ENCODE results near the gene PHF2.

PHF2 gene

DNA sequence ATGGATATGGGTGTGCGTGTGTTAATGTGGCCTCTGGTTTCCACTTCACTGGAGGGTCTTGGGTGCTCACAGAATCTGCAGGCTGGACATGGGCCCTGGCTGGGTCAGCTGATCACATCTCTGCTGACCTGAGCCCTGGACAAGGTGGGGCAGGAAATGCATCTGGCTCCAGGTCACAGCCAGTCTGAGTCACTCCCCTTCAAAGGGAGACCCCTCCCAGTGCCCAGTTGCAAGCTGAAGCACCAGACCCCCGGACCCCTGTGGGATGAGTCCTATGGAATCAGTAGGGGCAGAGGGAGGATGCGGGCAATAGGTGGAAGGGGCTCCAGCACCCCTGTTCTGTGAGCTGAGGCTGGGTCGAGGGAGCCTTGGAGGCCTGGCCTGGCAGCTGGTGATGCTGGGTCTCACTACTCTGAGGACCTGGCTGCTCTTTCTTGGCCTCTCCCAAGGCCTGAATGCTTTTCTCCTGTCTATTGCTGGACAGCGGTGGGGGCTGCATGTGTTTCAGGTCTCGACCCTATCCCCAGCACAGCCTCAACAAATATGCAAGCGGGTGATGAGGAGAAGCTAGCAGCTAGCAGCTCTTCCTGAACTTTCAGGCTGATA lies 54.5 kb downstream of the PHF2 start:
- no peak for DNase-seq (ENCODE audit: low spot score)

DNA sequence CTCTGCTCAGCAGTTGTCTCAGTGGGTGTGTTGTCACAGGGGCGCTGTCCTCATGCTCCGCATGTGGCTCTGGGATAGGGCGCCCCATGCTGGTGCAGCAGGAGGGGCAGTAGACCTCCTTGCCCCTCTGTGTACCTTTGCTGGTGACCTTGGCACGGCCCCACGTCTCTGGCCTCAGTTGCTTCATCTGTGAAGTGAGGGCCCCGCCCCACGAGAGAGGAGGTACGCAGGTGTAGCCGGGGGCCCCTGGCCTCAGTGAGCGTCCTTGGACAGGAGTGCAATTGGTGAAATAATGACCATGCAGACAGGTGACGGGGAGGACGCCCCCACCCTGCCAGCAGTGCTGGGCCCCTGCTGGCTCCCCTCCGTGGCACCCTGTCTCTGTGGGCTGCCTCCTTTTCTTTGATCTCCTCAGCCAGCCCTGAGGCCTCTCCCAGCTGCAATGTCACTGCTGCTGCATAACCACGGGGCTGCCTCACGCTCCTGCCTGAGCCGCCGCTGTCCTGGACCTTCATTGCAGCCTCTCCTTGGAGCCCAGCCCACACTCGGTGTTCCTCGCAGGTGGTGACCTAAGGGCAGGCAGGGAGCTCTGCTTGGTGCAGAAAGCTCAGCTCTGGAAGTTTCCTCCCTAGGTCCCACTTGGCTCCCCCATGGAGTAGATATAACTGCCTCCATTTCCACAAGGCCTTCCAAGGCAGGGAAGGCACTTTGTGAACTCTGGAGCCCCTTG lies 57.3 kb downstream of the PHF2 start:
- no peak for DNase-seq (ENCODE audit: low spot score)

DNA sequence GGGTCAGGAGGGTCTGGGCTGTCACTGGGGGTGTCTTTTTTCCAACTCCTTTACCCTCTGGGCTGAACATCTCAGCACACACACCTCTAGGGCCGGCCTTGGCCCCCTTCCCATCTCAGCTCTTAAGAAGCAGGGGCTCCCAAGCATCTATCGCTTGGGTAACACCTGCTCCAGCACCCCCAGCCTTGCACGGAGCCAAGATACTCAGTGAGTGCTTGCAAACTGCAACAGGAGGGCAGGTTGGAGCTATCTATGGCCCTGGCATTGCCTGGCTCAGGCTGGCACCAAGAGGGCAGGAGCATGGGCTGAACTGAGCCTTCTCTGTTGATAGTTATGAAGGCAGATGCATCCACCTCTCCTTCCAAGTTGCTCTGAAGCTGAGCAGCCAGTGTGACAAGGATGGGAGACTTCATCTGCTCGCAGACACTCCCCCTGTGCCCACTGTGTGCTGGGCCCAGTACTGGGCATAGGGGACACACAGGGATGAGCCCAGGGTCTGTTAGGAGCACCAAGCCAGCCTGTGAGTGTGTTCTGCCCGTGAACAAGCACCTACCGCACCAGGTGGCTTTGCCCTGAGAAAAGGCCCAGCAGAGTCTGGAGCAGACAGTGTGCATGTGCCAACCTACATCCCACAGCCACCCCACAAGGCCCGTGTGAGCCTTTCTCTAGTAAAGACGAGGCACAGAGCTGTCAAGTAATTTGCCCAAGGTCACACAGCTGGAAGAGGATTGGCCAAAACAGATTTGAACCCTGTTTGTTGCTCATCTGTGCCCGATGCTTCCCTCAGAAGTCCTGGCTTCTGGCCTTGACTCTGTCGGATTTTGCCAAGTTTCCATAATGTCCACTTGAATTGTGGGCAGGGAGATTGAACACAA lies 58.2 kb downstream of the PHF2 start:
- DNase-seq (ENCODE audit: low spot score): no peak

DNA sequence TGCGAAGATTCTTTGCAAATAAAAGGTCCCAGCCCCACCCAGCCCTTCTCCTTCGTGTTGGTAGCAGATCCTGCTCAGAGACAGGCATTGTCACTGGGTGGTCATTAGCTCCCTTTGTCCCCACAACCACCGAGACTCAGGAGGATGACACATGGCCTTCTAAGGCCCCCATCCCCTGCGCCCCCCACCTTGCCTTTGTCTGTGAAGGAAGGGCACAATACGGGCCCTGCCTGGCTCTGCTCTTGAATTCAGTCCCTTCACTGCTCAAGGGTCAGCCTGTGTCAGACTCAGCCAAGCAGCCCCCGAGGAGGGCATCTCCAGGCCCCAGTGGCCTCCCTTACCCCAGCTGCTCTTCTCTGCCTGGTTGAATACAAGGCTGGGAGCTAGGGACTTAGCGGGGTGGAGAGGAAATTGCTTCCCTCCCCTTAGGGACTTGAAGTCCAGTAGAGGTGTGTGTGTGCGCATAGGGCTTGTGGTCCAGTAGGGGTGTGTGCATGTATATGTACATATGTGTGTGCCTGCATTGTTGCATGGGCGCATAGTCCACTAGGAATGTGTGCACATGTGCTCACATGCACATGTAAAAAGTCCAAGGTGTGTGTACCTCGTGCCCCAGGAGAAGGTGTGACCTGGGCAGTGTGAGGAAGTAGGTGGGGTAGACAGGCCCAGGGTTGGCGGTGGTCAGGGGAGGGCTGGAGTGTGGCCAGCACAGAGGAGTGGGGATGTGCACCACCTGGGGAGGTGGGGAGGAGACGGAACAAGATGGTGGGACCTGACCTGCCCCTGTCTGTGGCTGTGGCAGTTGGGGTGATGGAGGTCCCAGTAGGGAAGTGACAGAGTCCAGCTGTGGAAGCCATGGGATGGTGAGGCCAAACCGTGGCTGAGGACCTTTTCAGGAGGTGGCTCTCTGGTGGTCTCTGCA lies 59.1 kb downstream of the PHF2 start:
- DNase-seq (ENCODE audit: low spot score): no peak

DNA sequence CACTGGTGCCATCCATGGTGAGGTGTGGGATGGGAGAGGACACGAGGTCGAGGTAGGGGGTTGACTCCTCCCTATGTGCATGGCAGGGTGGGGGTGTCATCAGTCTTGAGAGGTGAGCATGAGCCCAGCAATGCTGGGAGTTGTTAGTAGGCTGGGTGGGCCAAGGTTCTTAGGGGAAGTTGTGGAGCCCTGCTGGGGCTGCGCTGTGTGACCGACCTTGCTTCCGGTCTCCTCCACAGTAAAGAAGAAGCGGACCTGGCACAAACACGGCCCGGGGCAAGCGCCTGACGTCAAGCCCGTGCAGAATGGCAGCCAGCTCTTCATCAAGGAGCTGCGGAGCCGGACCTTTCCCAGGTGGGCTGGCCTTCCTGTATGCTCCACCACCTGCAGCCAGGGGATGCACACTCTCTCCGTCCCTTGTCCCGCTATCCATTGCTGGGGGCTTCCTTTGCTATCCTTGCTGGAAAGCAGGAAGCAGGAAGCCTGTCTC lies 59.8 kb downstream of the PHF2 start:
- no peak for DNase-seq (ENCODE audit: low spot score)

DNA sequence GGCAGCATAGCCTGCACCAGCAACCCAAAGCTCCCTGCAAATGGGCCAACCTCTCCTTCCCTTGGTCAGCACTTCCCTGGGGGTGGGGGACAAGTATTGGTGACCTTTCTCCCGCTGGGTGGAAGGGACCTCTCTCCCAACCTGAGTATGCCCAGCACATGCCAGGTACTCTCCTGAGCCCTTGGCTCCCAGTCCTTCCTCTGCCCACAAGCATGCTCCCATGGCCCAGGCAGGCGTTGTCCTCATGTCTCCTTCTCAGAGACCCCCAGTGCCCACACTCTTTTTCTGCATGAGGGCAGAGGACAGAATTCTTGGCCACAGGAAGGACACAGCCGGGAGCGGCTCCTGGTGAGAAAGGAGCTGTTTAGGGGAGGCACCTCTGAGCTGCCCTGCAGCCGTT lies 60.3 kb downstream of the PHF2 start:
- DNase-seq (ENCODE audit: low spot score): no peak

DNA sequence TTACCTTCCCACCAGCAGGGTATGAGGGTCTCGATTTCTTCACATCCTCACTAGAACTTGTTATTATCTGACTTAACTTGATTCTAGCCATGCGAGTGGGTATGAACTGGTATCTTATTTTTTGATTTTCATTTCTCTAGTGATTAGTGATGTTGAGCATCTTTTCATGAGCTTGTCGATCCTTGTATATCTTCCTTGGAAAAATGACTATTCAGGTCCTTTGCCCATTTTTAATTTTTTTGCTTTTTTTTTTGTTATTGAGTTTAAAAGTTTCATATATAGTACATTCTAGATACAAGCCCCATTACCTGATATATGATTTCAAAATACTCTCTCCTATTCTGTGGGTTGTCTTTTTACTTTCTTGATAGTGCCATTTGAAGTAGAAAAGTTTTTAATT lies 61.5 kb downstream of the PHF2 start:
- DNase-seq (ENCODE audit: low spot score): no peak

DNA sequence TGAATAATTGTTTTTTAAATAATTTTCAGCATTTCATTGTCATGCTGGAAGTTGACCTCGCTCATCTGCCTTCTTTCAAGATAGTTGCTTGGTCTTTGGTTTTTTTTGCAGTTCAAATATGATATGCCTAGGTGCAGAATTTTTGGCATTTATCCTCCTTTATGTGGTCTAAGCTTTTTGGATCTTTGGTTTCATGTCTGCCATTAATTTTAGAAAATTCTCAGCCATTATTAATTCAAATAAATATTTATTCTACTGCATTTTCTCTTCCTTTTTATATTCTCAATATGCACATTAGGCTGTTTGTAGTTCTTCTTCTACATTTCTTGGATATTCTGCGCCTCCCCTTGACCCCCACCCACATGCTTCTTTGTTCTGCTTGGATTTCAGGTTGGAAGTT lies 63.6 kb downstream of the PHF2 start:
- DNase-seq (ENCODE audit: low spot score): no peak

DNA sequence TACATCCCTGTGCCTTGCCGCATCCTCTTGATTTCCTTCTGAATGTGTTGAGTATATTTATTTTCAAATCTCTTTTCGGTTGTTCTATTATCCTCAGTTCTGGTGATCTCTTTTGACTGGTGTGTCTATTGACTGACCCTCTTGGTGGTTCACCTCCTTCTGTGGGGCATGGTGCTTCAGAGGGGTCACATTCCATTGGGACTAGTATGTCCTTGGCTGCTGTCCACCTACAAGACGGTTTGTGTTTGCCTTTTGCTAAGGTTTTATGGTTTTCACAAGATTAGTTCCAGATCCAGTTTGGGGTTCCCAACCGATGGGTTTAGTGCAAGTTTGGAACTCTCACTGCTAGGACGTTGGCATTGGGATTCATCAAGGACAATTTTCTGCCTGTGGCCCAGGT lies 66.6 kb downstream of the PHF2 start:
- peak; percentile 32 for DNase-seq (ENCODE audit: low spot score)

DNA sequence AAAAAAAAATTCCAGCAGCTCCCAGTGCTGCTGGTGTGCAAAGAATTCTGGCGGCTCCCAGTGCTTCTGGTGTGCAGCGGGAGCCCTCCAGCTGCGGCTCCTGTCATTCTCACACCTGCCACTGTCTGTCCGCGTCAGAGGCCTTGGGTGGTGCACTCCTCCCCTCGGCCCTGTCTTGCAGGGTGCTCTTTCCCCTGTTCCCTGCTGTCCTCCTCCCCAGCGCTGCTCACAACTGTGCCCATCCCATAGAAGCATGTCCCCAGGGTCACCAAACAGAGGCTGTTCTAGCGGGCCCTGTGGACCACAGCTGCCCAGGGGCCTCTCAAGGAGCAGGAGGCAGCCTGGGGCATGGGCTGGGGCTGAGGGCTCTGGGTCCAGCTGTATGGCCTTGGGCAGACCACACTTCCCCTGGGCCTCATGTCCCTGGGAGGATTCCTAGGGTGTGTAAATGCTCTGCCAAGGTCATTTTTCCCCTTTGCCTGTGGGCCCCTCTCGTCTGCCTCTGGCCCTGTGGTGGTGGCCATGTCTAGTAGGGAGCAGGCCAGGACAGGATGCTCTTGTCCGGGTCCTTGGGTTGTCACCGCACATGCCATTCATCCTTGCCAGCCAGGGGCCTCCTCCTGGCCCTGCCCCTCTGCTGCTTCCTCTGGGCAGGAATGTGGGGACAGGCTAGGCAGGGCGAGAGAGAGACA lies 68.2 kb downstream of the PHF2 start:
- DNase-seq (ENCODE audit: low spot score): no peak

DNA sequence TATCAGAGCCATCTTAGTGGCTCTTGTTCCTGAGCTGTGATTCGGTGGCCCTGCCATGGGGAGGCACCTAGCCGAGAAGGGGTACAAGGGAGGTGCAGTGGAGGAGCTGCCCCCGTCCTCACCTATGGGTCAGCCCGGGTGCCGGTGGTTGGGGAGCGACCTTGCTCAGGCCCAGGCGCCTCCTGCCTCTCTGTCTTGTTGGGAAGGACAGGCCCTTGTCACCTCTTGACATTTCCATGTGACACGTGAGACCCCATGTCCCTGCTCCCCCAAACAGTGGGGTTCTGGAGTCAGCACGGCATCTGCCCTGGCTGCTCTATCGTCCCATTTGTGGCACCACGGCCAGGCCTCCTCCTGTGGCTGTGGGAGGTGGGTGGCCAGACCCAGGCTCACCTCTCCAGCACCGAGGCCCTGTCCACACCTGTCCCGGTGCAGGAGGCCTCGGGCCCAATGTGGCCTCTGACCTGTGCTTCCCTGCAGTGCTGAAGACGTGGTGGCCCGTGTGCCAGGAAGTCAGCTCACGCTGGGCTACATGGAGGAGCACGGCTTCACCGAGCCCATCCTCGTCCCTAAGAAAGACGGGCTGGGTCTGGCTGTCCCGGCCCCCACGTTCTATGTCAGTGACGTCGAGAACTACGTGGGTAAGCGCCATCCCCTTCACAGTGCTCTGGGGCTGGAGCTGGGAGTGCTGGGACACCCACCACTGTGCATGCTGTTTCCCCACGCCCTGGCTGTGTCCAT lies 68.9 kb downstream of the PHF2 start:
- no peak for DNase-seq (ENCODE audit: low spot score)

DNA sequence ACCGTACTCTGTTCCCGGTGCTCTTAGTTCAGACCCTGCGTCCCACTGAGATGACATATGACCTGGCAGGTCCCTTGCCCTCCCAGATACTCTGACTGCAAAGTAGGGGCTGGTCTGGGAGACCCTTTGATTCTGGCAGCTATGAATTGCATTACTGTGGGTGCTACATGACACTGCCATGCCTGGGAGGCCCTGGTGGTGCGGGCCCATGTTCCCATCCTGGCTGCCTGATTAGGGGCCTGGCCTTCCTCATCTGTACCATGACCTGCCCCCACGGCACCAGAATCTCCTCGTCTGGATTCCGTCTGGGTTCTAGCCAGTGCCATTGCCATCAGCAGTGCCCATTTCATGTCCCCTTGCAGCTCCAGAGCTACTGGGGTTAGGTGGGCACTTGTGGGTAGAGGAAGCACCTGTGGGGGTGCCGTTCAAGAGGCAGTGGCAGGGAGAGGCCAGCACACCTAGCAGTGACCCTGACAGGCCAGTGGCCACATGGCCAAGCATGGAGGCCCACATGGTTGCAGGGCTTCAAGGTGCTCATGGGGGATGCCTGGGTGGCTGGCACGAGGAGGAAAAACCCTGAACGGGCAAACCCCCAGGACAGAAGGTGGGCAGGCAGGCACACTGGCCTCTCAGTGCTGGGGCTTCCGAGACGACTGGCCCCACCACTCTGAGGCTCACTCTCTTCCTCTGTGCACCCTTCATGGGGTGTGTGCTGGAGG lies 69.7 kb downstream of the PHF2 start:
- DNase-seq (ENCODE audit: low spot score): no peak

DNA sequence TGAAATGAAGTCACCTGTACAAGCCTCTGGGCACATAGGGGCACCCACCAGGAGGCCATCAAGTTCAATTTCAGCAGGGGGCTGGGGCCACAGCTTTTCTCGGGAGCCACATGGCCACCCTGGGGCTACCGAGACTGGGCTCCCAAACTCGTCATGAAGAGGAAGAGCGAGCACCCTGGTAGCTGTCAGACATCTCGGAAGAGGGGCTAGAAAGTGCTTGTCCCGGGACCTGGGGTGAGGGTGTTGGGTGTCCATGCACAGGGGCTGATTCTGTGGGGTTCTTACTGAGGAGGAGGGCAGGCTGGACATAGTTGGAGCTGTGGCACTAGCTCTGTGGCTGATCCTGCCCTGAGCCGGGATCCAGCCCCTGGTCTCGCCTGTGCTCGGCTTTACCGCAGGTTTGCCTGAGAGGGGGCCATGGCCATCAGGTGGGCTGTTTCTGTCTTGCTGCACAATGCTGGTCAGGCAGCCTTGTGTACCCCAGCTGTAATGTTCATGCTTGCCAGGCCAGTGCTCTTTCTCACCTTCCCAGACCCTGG lies 70.3 kb downstream of the PHF2 start:
- no peak for DNase-seq (ENCODE audit: low spot score)

DNA sequence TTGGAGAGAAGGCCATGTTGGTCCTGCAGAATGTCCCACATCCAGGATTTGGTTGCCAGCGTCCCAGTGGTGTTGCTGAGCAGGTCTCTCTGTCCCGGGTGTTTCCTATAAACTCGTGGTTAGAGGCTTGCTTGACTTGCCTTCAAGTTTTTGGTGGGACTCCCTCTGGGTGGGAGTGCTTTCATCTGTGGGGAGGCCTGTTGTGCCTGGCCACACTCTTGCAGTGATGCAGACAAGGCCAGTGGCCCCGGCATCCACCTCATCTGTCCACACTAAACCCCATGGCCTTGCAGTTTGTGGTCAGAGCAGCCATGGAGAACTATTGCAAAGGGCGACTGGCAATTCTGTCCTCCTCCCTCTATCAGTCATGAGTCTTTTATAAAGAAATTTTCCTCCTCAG lies 71.8 kb downstream of the PHF2 start:
- DNase-seq (ENCODE audit: low spot score): no peak

DNA sequence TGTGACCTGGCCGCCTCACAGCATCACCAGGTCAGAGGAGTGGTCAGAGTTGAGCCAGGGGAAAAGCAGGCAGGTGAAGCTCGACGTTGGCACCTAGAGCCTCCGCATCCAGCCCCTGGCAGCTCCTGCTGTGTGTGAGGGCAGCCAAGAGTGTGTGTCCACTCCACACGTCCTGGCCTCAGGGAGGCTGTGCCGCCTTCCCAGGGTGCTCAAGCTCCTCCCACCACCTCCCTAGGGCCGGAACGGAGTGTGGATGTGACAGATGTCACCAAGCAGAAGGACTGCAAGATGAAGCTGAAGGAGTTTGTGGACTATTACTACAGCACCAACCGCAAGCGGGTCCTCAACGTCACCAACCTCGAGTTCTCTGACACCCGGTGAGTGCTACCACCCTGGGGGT lies 72.5 kb downstream of the PHF2 start:
- no peak for DNase-seq (ENCODE audit: low spot score)

DNA sequence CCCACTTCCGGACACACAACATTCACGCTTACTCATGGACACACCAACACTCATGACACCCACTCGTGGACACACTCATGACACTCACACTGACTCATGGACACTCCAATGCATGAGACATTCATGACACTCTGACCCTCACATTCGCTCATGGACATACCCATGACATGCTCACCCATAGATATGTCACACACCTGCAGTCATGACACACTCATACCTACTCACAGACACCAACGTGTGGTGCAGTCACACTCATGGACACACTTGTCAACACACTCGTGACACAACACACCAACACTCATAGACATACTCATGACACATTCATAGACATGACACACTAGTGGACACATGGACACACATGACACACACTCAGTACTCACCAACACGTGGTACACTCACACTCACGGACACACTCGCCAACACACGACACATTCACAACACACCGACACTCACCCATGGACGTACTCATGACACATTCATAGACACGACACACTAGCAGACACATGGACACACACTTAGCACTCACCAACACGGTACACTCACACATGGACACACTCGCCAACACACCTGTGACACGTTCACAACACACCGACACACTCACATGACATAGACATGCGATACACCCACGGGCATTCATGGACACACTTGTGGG lies 73.4 kb downstream of the PHF2 start:
- peak; percentile 1 for DNase-seq (ENCODE audit: low spot score)

DNA sequence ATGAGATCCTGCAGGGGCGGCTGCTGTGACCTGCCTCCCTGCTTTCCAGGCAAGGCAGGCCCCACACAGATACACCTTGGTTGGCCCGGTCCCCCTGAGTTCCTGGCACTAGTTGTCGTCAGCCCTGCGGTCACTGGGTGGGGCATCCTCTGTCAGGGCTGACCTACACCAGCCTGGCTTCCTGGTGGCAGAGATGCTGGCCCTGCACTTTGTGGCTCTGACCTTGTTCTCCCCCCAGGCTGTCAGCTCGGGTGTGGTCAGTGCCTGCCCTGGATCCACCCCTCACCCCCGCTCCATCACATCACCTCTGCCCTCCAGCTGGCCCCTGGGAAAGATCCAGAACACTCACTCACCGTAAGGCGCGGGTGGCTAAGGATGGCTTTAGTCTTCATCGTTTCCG lies 74.1 kb downstream of the PHF2 start:
- DNase-seq (ENCODE audit: low spot score): no peak

DNA sequence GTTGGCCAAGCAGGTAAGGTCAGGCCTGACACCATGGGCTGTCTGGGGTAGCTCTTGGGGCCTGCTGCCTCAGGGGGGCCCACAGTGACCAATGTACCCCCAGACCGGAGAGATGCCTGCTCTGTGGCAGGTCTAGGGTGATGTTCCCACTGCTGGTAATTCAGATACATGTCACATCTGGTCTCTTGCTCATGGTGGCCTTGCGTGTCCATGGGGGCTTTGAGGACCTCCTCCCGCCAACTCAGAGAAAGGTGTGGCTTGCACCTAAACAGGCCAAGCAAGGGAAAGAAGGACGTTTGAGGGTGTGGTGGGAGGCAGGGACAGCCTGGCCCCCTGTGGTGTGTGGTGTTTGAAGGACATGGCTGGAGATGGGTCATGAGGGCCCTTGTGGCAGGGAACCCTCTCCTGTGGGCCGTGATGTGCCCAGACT lies 75.2 kb downstream of the PHF2 start:
- no peak for DNase-seq (ENCODE audit: low spot score)
